Mucosa of stomach (tissue), 1 donor: ENCODE measurements around the gene FSIP2.

Experiments
- H3K27me3 ChIP-seq: one replicate; pipeline ENCODE4 v1.7.0; 2013; ENCODE audit warnings: mild to moderate bottlenecking, low read length; ENCODE audit not compliant: control insufficient read depth, insufficient read depth
- H3K36me3 ChIP-seq: one replicate; pipeline ENCODE4 v1.7.0; 2013; ENCODE audit warnings: low read length; ENCODE audit not compliant: control insufficient read depth, insufficient read depth
- H3K4me1 ChIP-seq: one replicate; pipeline ENCODE4 v1.7.0; 2013; ENCODE audit warnings: mild to moderate bottlenecking, low read length; ENCODE audit not compliant: control insufficient read depth, insufficient read depth
- H3K4me3 ChIP-seq: one replicate; pipeline ENCODE4 v1.7.0; 2013; ENCODE audit warnings: low read length
- H3K9ac ChIP-seq: one replicate; pipeline ENCODE4 v1.7.0; 2013; ENCODE audit warnings: mild to moderate bottlenecking, low read length, moderate library complexity
- H3K9me3 ChIP-seq: one replicate; pipeline ENCODE4 v1.7.0; 2013; ENCODE audit warnings: mild to moderate bottlenecking, low read length, moderate library complexity; ENCODE audit not compliant: control insufficient read depth
- donor health status: Pancreatic carcinoma.

The FSIP2 gene, protein sequence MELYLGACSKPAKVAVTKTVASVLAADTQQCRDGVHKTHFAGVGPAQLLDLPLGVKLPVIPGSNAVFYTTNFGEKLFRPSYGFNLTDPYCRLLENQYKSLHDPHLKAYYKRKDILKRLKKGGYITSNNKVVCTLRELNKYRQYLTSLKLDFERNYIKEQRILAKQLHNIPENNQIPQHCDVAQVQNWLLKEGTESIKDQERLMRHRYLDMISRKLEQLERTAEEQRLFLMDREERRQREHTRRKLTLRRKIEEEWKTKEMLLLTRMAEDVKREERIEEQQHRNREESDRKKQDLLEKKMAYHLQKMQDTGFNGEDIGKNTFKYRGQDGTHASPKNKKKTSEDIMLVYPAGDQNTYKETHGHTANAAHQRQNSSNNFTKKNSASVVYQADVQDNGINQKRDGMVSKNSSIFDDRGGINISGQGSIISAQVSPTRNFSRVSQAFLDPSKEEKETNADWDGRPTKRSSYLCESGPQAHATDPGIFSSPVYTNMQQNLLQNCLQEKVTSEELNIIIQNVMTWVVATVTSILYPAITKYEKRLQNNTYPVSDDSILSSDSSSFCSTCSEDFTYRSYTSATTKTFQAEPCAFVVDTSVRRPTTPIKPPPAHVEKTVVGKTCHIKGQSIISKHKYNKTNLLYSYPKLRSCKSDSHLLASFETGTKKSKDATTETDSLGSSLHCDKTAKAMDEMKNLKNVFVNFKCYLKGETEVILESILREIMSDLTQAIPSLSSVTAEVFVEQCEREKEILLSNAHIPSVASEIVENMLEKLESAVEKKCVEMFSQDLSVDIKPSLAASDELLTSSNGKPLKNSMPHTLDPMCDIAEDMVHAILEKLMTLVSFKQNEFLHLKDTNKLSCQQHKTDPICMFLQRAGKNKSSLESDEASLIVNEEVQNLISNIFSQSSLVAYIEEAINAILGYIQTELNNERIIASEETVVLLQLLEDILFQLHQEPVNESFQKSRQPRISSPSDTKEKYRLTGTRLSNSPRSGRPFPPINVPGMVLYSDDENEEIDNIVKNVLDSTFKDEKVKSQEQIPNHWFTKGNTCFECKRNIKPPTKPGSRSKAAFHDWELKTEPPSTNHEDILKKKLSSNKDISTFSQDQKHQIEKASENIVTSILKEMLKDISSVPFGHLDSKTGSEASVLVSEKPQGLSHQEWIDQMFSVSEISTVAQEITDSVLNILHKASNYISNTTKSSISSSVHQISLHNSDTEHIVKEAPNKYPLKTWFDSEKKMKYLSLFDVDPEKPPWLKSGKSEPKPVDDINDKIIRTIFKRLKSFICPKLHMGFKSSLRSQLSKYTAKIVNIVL (N-terminal part only)

DNA sequence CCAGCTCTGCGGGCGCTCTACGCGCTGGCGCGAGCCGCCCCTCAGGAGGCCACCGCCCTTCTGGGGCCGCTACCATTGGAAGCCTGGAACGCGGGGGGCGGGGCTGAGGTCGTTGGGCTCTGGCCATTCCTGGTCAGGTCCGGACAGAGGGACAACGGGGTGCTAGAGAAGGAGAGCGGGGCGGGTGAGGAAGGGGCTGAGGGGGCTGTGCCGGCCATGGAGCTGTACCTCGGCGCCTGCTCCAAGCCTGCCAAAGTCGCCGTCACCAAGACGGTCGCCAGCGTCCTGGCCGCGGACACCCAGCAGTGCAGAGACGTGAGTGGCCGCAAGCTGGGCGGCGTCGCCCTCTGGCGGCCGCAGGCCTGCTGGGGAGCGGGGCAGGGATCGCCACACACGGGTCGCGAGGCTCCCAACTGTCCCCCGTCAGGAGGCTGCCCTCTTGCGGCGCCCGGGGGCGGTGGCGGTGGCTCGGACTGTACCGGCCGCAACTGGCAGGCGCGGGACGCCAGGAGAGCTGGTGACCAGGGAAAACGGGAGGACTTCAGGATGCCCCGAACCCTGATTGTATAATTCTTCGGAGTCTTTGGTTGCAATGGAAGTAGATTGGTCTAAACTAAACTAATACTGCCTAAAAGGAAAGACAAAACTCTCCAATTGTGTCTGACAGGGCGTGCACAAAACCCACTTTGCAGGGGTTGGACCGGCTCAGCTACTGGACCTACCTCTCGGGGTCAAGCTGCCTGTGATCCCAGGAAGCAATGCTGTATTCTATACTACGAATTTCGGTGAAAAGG lies at the start of gene FSIP2:
Gene FSIP2, plus strand, starts transcription at position 126 of the 794 bp plus-strand sequence. Its CDS starts 91 bp downstream, at position 217.
- Histone ChIP-seq H3K4me1 (peaks cover 7% of the 10 kb centered on the region), H3K27me3 (no peaks in the 10 kb centered on the region), H3K9ac (no peak within 1 kb of the TSS), H3K9me3 (no peaks in the 10 kb centered on the region), H3K36me3 (no peaks in the 10 kb centered on the region), H3K4me3 (peak within 1 kb of the TSS; percentile 29)

- Histone ChIP-seq H3K36me3 (no peaks in the 10 kb centered on the region), H3K4me3 (no peak overlapping the region), H3K27me3 (no peaks in the 10 kb centered on the region), H3K4me1 (no peaks in the 10 kb centered on the region), H3K9me3 (no peaks in the 10 kb centered on the region), H3K9ac (no peak overlapping the region)
Observed at GRCh38 chr2:185689906-185690539, 48.6 kb upstream of the FSIP2 start.

GRCh38 chr2:185695711-185696235 lies 42.8 kb upstream of the FSIP2 start:
- Histone ChIP-seq H3K36me3 (no peaks in the 10 kb centered on the region), H3K4me1 (no peaks in the 10 kb centered on the region), H3K9me3 (no peaks in the 10 kb centered on the region), H3K4me3 (no peak overlapping the region), H3K9ac (no peak overlapping the region), H3K27me3 (no peaks in the 10 kb centered on the region)

GRCh38 chr2:185700883-185701282 lies 37.7 kb upstream of the FSIP2 start:
- Histone ChIP-seq H3K4me3 (no peak overlapping the region), H3K36me3 (no peaks in the 10 kb centered on the region), H3K9me3 (no peaks in the 10 kb centered on the region)

GRCh38 chr2:185734658-185735057 lies 3.9 kb upstream of the FSIP2 start:
- Histone ChIP-seq H3K27me3 (no peaks in the 10 kb centered on the region), H3K4me1 (peaks cover 7% of the 10 kb centered on the region), H3K9ac (no peak overlapping the region), H3K9me3 (no peaks in the 10 kb centered on the region), H3K36me3 (no peaks in the 10 kb centered on the region), H3K4me3 (no peak overlapping the region)

More at GRCh38 chr2:185700883-185701282, 37.7 kb upstream of the FSIP2 start:
- Histone ChIP-seq H3K4me1 (no peaks in the 10 kb centered on the region), H3K27me3 (no peaks in the 10 kb centered on the region), H3K9ac (no peak overlapping the region)

- Histone ChIP-seq H3K27me3 (no peaks in the 10 kb centered on the region), H3K9ac (no peak overlapping the region), H3K36me3 (no peaks in the 10 kb centered on the region), H3K9me3 (no peaks in the 10 kb centered on the region), H3K4me1 (peaks cover 7% of the 10 kb centered on the region), H3K4me3 (no peak overlapping the region)
Observed at GRCh38 chr2:185736210-185736609, 2.4 kb upstream of the FSIP2 start.

DNA sequence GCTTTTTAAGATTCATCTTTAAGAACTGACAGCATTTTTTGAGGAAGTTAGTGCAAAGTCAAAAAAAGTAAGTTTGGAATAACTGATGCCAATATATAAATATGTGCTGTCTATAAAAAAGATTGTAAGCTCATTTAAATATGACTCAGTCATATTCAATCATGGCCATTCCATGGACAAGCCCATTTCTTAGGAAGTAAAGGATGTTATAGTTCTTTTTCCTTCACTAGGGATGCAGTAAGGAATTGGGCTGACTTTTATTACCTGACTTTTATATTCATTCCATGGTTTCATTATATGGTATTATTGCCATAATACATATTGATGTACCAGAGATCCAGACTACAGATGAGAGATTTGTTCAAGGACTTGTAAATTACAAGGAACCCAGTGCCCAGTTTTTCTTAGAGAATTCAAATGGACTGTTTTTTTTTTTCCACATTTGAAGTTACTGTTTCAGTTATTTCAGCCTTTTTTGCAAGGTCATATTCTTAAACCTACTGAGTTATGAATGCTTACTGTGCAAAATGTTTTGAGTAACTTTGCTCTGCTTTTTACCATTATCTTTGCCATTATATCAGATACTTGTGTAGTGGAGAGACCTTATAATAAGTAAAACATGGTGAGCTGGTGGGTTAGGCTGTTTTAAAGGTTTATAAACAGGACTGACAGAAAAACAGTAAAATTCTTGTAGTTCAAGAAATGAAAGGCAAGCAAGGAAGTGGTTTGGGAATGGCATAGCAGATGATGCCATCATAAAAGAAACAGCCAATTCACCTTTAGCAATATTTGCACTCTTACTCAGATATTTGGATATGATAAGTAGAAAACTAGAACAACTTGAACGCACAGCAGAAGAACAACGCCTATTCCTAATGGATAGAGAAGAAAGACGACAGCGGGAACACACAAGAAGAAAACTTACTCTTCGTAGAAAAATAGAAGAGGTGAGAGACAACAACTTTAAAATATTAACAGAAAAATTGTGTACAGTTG lies 7.6 kb downstream of the FSIP2 start:
- no peaks in the 10 kb centered on the region for H3K36me3 ChIP-seq
- peak overlapping the region; percentile 78 for H3K9ac ChIP-seq
- H3K9me3 ChIP-seq: no peaks in the 10 kb centered on the region
- peaks cover 6% of the 10 kb centered on the region for H3K4me1 ChIP-seq
- peak overlapping the region; percentile 22 for H3K4me3 ChIP-seq
- no peaks in the 10 kb centered on the region for H3K27me3 ChIP-seq

- H3K9me3 ChIP-seq: no peaks in the 10 kb centered on the region
Observed at GRCh38 chr2:185757356-185757755, 18.8 kb downstream of the FSIP2 start.

DNA sequence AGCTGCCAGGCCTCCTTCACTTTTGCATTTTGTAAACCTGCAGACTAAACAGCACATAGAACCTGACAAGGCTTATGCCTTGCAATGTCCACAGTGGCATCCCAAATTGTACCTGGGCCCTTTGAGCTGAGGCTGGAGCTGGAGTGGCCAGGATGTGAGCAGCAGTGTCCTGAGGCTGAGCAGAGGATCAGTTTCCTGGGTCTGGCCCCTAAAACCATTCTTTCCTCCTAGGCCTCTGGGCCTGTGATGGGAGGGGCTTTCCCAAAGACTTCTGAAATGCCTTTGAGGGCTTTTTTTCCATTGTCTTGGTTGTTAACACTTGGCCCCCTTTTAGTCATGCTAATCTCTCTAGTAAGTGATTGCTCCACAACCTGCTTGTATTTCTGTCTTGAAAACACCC lies 32.8 kb downstream of the FSIP2 start:
- Histone ChIP-seq H3K27me3 (no peaks in the 10 kb centered on the region), H3K9me3 (no peaks in the 10 kb centered on the region), H3K4me1 (no peaks in the 10 kb centered on the region), H3K36me3 (no peaks in the 10 kb centered on the region), H3K4me3 (no peak overlapping the region), H3K9ac (no peak overlapping the region)

More at GRCh38 chr2:185757356-185757755, 18.8 kb downstream of the FSIP2 start:
- no peaks in the 10 kb centered on the region for H3K36me3 ChIP-seq
- no peaks in the 10 kb centered on the region for H3K4me1 ChIP-seq
- no peak overlapping the region for H3K4me3 ChIP-seq
- H3K9ac ChIP-seq: no peak overlapping the region
- no peaks in the 10 kb centered on the region for H3K27me3 ChIP-seq

GRCh38 chr2:185780890-185781289 lies 42.3 kb downstream of the FSIP2 start:
- no peaks in the 10 kb centered on the region for H3K36me3 ChIP-seq
- no peaks in the 10 kb centered on the region for H3K4me1 ChIP-seq
- no peak overlapping the region for H3K9ac ChIP-seq
- no peaks in the 10 kb centered on the region for H3K27me3 ChIP-seq
- no peaks in the 10 kb centered on the region for H3K9me3 ChIP-seq
- no peak overlapping the region for H3K4me3 ChIP-seq
